ENCODE data around the gene SYT14.
"Not testable (repeated sequence)": the region's sequence is repeated elsewhere in the genome, so short reads cannot be mapped to it uniquely, and the experiment has no call there.

DNA sequence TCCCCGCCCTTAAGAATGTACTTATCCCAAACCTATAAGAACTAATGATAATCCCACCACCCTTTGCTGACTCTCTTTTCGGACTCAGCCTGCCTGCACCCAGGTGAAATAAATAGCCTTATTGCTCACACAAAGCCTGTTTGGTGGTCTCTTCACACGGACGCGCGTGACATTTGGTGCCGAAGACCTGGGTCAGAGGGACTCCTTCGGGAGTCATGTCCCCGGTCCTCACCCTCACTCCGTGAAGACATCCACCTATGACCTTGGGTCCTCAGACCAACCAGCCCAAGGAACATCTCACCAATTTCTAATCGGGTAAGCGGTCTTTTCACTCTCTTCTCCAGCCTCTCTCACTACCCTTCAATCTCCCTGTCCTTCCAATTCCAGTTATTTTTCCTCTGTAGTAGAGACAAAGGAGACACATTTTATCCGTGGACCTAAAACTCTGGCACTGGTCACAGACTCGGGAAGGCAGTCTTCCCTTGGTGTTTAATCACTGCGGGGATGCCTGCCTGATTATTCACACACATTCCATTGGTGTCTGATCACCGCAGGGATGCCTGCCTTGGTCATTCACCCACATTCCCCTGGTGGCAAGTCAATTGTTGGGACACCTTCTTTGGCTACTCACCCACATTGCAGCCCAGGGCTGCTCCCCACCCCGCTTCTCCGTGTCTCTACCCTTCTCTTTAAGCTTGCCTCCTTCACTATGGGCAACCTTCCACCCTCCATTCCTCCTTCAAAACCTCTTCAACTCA lies 250.0 kb downstream of the SYT14 start:
- TF ChIP-seq ZNF274 (IDR thresholded peaks at IDR 0.05; ENCODE audit: low read depth, low read length); YY1 (IDR thresholded peaks at IDR 0.05; ENCODE audit: insufficient read depth, insufficient read length); SUZ12 (IDR thresholded peaks at IDR 0.05; ENCODE audit: extremely low read depth, insufficient read depth, insufficient read length): not testable (repeated sequence)

Measured in NT2/D1 (cell line).